ENCODE measurements around the gene ZNF100. TPM values are rescaled to one million over a fixed set of nuclear protein-coding genes. Genes with fewer than 3 reads are reported as not detected.
"Not testable (repeated sequence)": the region's sequence is repeated elsewhere in the genome, so short reads cannot be mapped to it uniquely, and the experiment has no call there.

ZNF100 gene
- total RNA-seq, 6 donors from 2014 or later = 4.1 to 33.5 (median 11.4) TPM

- Histone ChIP-seq H3K27me3 (no peaks in the 10 kb centered on the region), H3K27ac (no peak overlapping the region), H3K4me1 (no peaks in the 10 kb centered on the region), H3K9me3 (peaks cover 0 to 4% (median 2%) of the 10 kb centered on the region in 4 donors), H3K4me3 (no peak overlapping the region), H3K36me3 (no peaks in the 10 kb centered on the region)
- TF ChIP-seq POLR2AphosphoS5 (IDR thresholded peaks at IDR 0.05) (no peak), POLR2A (IDR thresholded peaks at IDR 0.05) (no peak), CTCF (IDR thresholded peaks at IDR 0.05) (no peak), EP300 (IDR thresholded peaks at IDR 0.05) (no peak)
- 81 to 84% methylated on average over 5 of the region's 5 CpGs for WGBS, 2 donors
- DNase-seq = no peak
- ATAC-seq (ENCODE audit: low FRiP score in 2 of 2) = no peak
These were observed 87.4 kb downstream of the ZNF100 start for GRCh38 chr19:21680026-21680425.

GRCh38 chr19:21677696-21678418 lies 89.5 kb downstream of the ZNF100 start:
- DNase-seq (peak in 1 of 2 donors; percentile 44), ATAC-seq (ENCODE audit: low FRiP score in 2 of 2) (no peak)
- peaks cover 0 to 4% (median 2%) of the 10 kb centered on the region in 4 donors for H3K9me3 ChIP-seq
- 55 to 78% methylated on average over 31 to 35 of the region's 38 CpGs for WGBS, 2 donors
- no peak overlapping the region for H3K4me3 ChIP-seq
- TF ChIP-seq POLR2A (IDR thresholded peaks at IDR 0.05) (no peak), CTCF (IDR thresholded peaks at IDR 0.05) (no peak), EP300 (IDR thresholded peaks at IDR 0.05) (no peak), POLR2AphosphoS5 (IDR thresholded peaks at IDR 0.05) (no peak)
- no peak overlapping the region for H3K27ac ChIP-seq
- H3K4me1 ChIP-seq = no peaks in the 10 kb centered on the region
- H3K27me3 ChIP-seq = no peaks in the 10 kb centered on the region
- no peaks in the 10 kb centered on the region for H3K36me3 ChIP-seq

- TF ChIP-seq CTCF (IDR thresholded peaks at IDR 0.05) (no peak), EP300 (IDR thresholded peaks at IDR 0.05) (no peak)
- no peak for ATAC-seq (ENCODE audit: low FRiP score in 2 of 2)
- no peak for DNase-seq
- no peak overlapping the region for H3K4me3 ChIP-seq
- WGBS, 2 donors = 47 to 59% methylated on average over 1 of the region's 1 CpG
- no peak overlapping the region for H3K27ac ChIP-seq
- no peaks in the 10 kb centered on the region for H3K4me1 ChIP-seq
- H3K27me3 ChIP-seq = no peaks in the 10 kb centered on the region
- no peaks in the 10 kb centered on the region for H3K36me3 ChIP-seq
- H3K9me3 ChIP-seq = no peaks in the 10 kb centered on the region
These were observed 92.9 kb downstream of the ZNF100 start for GRCh38 chr19:21674454-21674853.

- H3K9me3 ChIP-seq; H3K4me1 ChIP-seq; H3K27me3 ChIP-seq; DNase-seq; H3K36me3 ChIP-seq; ATAC-seq (ENCODE audit: low FRiP score in 2 of 2); H3K4me3 ChIP-seq; H3K27ac ChIP-seq: not testable (repeated sequence)
- 66 to 83% methylated on average over 2 of the region's 2 CpGs for WGBS, 2 donors
These were observed 93.9 kb downstream of the ZNF100 start for GRCh38 chr19:21673479-21673878.

Small RNAs within 50 kb of the gene (small RNA-seq; reads per million reads assigned to genes)
- gene VN1R84P = 0 reads per million in 4 donors

Other genes starting within 250 kb of the ZNF100 start
- gene ZNF43, start 68.6 kb upstream of the ZNF100 start, total RNA-seq = 10 to 100 TPM in 5 of 6 donors, 1 to 10 TPM in 1; 8.8 to 35.6 (median 11.6) TPM
- 10 to 100 TPM in 1 of 6 donors, 1 to 10 TPM in 4, under 1 TPM in 1; 0.91 to 10.6 (median 4.2) TPM for gene ZNF208, start 243.4 kb upstream of the ZNF100 start, total RNA-seq